PC-3 (cell line): ENCODE results near the gene THEM4.

ENCODE experiments used
- CTCF ChIP-seq: fragments of 300-600 bp; sonication (generic); conservative IDR thresholded peaks from 2 replicates; pipeline ENCODE4 v1.5.1; 2017; ENCODE audit warnings: antibody characterized with exemption, low read depth, mild to moderate bottlenecking, low read length
- EZH2 ChIP-seq: fragments of 300-600 bp; sonication (generic); IDR thresholded peaks from one replicate; pipeline ENCODE4 v1.6.1; 2017; ENCODE audit warnings: antibody characterized with exemption, mild to moderate bottlenecking, low read length; ENCODE audit not compliant: unreplicated experiment
- EZH2phosphoT487 ChIP-seq: fragments of 300-600 bp; sonication (generic); IDR thresholded peaks from 2 replicates; pipeline ENCODE4 v1.6.1; 2018; ENCODE audit warnings: mild to moderate bottlenecking, antibody characterized with exemption, low read length, borderline replicate concordance

GRCh38 chr1:151924691-151925587, 15.6 kb upstream of the THEM4 start:
- no peak for TF ChIP-seq CTCF
- TF ChIP-seq EZH2phosphoT487, result no peak
- no peak for TF ChIP-seq EZH2
